GM18870 (cell line): ENCODE results near the gene IPO13.
A peak's percentile ranks its signal among the peaks of the same experiment; 100 is the strongest.

Experiments
- ATAC-seq: cut with Tn5 transposase; IDR thresholded peaks from one replicate; pipeline ENCODE4 v1.9.1; 2021; ENCODE audit warnings: moderate library complexity; ENCODE audit not compliant: unreplicated experiment

The IPO13 gene

GRCh38 chr1:43947874-43948437 is 1.2 kb downstream of the IPO13 start:
- ATAC-seq, result no peak

- ATAC-seq, result no peak
These were observed 2.9 kb downstream of the IPO13 start for GRCh38 chr1:43949678-43950077.

- no peak for ATAC-seq
These were observed 4.6 kb downstream of the IPO13 start for GRCh38 chr1:43951021-43951985.

- ATAC-seq, result no peak
These were observed 6.1 kb downstream of the IPO13 start for GRCh38 chr1:43952731-43953346.

GRCh38 chr1:43953361-43953760 is 6.6 kb downstream of the IPO13 start:
- no peak for ATAC-seq

GRCh38 chr1:43954036-43954435 is 7.3 kb downstream of the IPO13 start:
- no peak for ATAC-seq

GRCh38 chr1:43956234-43956633 is 9.5 kb downstream of the IPO13 start:
- no peak for ATAC-seq

GRCh38 chr1:43957407-43958040 is 10.8 kb downstream of the IPO13 start:
- no peak for ATAC-seq

GRCh38 chr1:43958351-43959255 is 11.9 kb downstream of the IPO13 start:
- ATAC-seq, result no peak

- ATAC-seq, result no peak
These were observed 14.0 kb downstream of the IPO13 start for GRCh38 chr1:43960798-43961197.

- no peak for ATAC-seq
These were observed 14.9 kb downstream of the IPO13 start for GRCh38 chr1:43961692-43962091.

GRCh38 chr1:43962324-43962723 is 15.6 kb downstream of the IPO13 start:
- ATAC-seq, result no peak

GRCh38 chr1:43963006-43963405 is 16.3 kb downstream of the IPO13 start:
- no peak for ATAC-seq

GRCh38 chr1:43963890-43964289 is 17.1 kb downstream of the IPO13 start:
- ATAC-seq, result no peak

- ATAC-seq, result no peak
These were observed 18.6 kb downstream of the IPO13 start for GRCh38 chr1:43965316-43965715.

GRCh38 chr1:43968348-43968948 is 21.7 kb downstream of the IPO13 start:
- ATAC-seq, result no peak

- ATAC-seq, result peak; percentile 4
These were observed 22.6 kb downstream of the IPO13 start for GRCh38 chr1:43969416-43969745.

- ATAC-seq, result peak; percentile 73
These were observed 23.2 kb downstream of the IPO13 start, which contains the start of gene DPH2 for GRCh38 chr1:43969746-43970466. TSS of gene DPH2 (plus strand) at chr1:43970010. CDS start at chr1:43970176, 166 bp downstream.

- ATAC-seq, result no peak
These were observed 23.8 kb downstream of the IPO13 start for GRCh38 chr1:43970502-43970901.
